GM12891 (cell line): ENCODE measurements around the gene C1QTNF8.
"Not testable (repeated sequence)": the region's sequence is repeated elsewhere in the genome, so short reads cannot be mapped to it uniquely, and the experiment has no call there.

ENCODE experiments used
- PAX5 ChIP-seq: IDR thresholded peaks from 2 replicates; pipeline ENCODE4 v1.6.1; 2011; ENCODE audit warnings: low read length, moderate library complexity, mild to moderate bottlenecking; ENCODE audit not compliant: insufficient read depth, severe bottlenecking
- POLR2A ChIP-seq: IDR thresholded peaks from 2 replicates; pipeline ENCODE4 v1.6.1; 2011; ENCODE audit warnings: low read depth, low read length, control low read depth
- POLR2AphosphoS5 ChIP-seq: IDR thresholded peaks from 2 replicates; pipeline ENCODE4 v1.6.1; 2011; ENCODE audit warnings: low read depth, low read length, control low read depth
- SPI1 ChIP-seq: IDR thresholded peaks from 2 replicates; pipeline ENCODE4 v1.6.1; 2011; ENCODE audit warnings: low read depth, low read length, control low read depth
- TAF1 ChIP-seq: IDR thresholded peaks from 2 replicates; pipeline ENCODE4 v1.6.1; 2011; ENCODE audit warnings: low read depth, low read length, control low read depth

GRCh38 chr16:1092685-1093283, 3.3 kb downstream of the C1QTNF8 start:
- not testable (repeated sequence) for TF ChIP-seq POLR2A, POLR2AphosphoS5, TAF1, SPI1, PAX5
